Tibial nerve (tissue), 4 donors: ENCODE data around the gene FBLN2. TPM values are rescaled to one million over a fixed set of nuclear protein-coding genes. Genes with fewer than 3 reads are reported as not detected.

Source experiments
- DNase-seq, 2 donors: peaks; one replicate each; pipeline ENCODE4 v3.0.0-alpha.2; 2019; ENCODE audit warnings: low spot score in 2 of 2
- H3K27ac ChIP-seq, 4 donors: fragments of 200-600 bp; sonication (generic) in 3 of 4; one replicate each; pipeline ENCODE4 v1.5.1; 2017 to 2019; ENCODE audit warnings: mild to moderate bottlenecking in 1 of 4
- H3K27me3 ChIP-seq, 2 donors: fragments of 200-600 bp; sonication (generic) in 1 of 2; one replicate each; pipeline versions ENCODE4 v1.5.1 to v1.6.0; 2017 to 2019
- H3K36me3 ChIP-seq, 3 donors: fragments of 200-600 bp; sonication (generic); one replicate each; pipeline ENCODE4 v1.5.1; 2018 to 2019
- H3K4me1 ChIP-seq, 4 donors: fragments of 200-600 bp; sonication (generic) in 3 of 4; one replicate each; pipeline ENCODE4 v1.5.1; 2017 to 2019
- H3K4me3 ChIP-seq, 4 donors: fragments of 200-600 bp; sonication (generic) in 3 of 4; one replicate each; pipeline ENCODE4 v1.5.1; 2017 to 2019; ENCODE audit warnings: mild to moderate bottlenecking in 1 of 4, moderate library complexity in 1 of 4
- H3K9me3 ChIP-seq, 4 donors: fragments of 200-600 bp; sonication (generic) in 3 of 4; one replicate each; pipeline ENCODE4 v1.5.1; 2017 to 2019
- EP300 ChIP-seq, 2 donors: sonication (generic); formaldehyde crosslinking; IDR thresholded peaks; one replicate each; pipeline ENCODE4 v1.6.1; 2017; ENCODE audit warnings: antibody characterized with exemption in 2 of 2, mild to moderate bottlenecking in 1 of 2
- POLR2A ChIP-seq, 2 donors: fragments of 450-650 bp; IDR thresholded peaks; one replicate each; pipeline ENCODE4 v1.6.1; 2017; ENCODE audit warnings: antibody characterized with exemption in 2 of 2, mild to moderate bottlenecking in 2 of 2, moderate library complexity in 2 of 2
- WGBS, 2 donors: methylation state at CpG; one replicate each; pipeline ENCODE4 v1.1.5; 2018; 5-methylcytosine and 5-hydroxymethylcytosine counted together
- total RNA-seq, 4 donors: library from RNA; depleted of rRNA; stranded (reverse); fragments of >200 nt; gene quantifications; one replicate each; pipeline ENCODE4 v1.1.0, GENCODE V29; 2016
- TF ChIP-seq, protein P1 (sequence below), 5 experiments: fragments of 200-600 bp in 3 of 5; fragments of 450-650 bp in 2 of 5; sonication (generic) in 3 of 5; IDR thresholded peaks; one replicate each; pipeline ENCODE4 v1.5.1; 2016 to 2019; ENCODE audit warnings: antibody characterized with exemption in 5 of 5, mild to moderate bottlenecking in 3 of 5, moderate library complexity in 2 of 5

Gene FBLN2
- total RNA-seq, 4 donors from 2014 or later = 185 to 445 (median 240) TPM

DNA sequence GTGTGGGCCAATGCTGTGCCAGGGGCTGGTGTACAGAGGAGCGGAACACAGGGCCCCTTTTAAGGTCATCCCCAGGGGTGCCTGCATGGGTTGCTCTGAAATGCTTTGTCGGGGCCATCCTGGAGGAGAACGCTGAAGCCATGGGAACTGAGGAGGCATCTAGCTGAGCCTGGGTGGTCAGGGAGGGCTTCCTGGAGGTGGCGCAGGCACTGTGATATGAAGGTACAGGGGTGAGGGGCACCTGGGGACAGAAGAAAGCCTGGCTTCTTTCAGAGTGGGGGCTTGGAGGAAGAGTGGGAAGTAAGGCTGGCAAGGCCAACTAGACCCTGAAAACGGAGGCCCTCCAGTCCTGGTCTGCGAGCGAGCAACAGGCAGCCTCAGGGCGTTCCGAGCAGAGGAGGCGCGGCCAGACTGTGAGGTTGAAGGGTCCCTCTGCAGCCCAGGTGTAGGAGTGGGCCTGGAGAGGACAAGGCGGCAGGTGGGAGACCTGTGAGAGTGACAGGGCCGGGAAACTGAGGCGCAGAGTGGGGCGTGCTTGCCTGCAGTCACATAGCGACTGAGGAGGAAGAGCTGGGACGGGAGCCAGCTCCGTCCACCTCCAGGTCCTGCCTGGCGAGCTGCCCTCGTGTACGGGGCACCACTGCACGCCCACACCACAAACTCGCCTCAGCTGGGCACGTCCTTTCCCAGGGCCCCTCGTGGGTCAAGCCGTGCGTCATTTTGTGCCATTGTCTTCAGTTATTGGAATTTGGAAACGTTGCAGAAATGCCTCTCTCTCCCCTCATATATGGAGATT lies 4.1 kb downstream of the FBLN2 start:
- no peaks in the 10 kb centered on the region for H3K9me3 ChIP-seq
- peaks cover 0 to 88% (median 17%) of the 10 kb centered on the region in 4 donors for H3K4me1 ChIP-seq
- peak overlapping the region in 1 of 4 donors; percentile 11 for H3K4me3 ChIP-seq
- no peaks in the 10 kb centered on the region for H3K27me3 ChIP-seq
- H3K36me3 ChIP-seq = no peaks in the 10 kb centered on the region
- TF ChIP-seq, protein P1, sequence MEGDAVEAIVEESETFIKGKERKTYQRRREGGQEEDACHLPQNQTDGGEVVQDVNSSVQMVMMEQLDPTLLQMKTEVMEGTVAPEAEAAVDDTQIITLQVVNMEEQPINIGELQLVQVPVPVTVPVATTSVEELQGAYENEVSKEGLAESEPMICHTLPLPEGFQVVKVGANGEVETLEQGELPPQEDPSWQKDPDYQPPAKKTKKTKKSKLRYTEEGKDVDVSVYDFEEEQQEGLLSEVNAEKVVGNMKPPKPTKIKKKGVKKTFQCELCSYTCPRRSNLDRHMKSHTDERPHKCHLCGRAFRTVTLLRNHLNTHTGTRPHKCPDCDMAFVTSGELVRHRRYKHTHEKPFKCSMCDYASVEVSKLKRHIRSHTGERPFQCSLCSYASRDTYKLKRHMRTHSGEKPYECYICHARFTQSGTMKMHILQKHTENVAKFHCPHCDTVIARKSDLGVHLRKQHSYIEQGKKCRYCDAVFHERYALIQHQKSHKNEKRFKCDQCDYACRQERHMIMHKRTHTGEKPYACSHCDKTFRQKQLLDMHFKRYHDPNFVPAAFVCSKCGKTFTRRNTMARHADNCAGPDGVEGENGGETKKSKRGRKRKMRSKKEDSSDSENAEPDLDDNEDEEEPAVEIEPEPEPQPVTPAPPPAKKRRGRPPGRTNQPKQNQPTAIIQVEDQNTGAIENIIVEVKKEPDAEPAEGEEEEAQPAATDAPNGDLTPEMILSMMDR (IDR thresholded peaks at IDR 0.05) = no peak
- TF ChIP-seq EP300 (IDR thresholded peaks at IDR 0.05) = peak; percentile 35 to 86
- WGBS, 2 donors = 50 to 61% methylated on average over 27 to 28 of the region's 28 CpGs
- no peak for DNase-seq
- H3K27ac ChIP-seq = peak overlapping the region in 3 of 4 donors; percentile 18 to 82 (median 81)

DNA sequence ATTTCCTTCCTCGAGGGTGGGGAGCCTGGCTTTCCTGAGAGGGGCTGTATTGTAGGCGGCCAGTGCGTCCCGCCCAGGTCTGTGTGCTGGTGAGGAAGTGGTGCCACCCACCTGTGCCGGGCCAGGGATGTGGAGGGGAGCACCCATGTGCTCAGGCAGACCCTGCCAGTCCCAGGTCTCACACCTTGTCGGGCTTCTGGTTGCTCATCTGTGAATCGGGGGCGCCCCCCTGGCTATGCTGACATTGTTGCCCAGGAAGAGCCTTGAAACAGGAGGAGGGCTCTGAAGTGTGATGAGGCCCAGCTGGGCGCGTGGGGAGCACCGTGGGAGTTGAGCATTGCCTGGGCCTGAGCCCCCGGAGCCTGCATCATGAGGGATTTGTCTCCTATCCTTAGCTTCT lies 4.8 kb downstream of the FBLN2 start:
- Histone ChIP-seq H3K27me3 (no peaks in the 10 kb centered on the region), H3K9me3 (no peaks in the 10 kb centered on the region), H3K27ac (peak overlapping the region in 3 of 4 donors; percentile 24 to 82 (median 81)), H3K4me3 (no peak overlapping the region), H3K36me3 (no peaks in the 10 kb centered on the region), H3K4me1 (peaks cover 0 to 85% (median 14%) of the 10 kb centered on the region in 4 donors)
- TF ChIP-seq, protein P1 (IDR thresholded peaks at IDR 0.05) = no peak
- TF ChIP-seq EP300 (IDR thresholded peaks at IDR 0.05) = peak in 1 of 2 donors; percentile 2
- DNase-seq = no peak
- 57 to 60% methylated on average over 7 to 12 of the region's 12 CpGs for WGBS, 2 donors

DNA sequence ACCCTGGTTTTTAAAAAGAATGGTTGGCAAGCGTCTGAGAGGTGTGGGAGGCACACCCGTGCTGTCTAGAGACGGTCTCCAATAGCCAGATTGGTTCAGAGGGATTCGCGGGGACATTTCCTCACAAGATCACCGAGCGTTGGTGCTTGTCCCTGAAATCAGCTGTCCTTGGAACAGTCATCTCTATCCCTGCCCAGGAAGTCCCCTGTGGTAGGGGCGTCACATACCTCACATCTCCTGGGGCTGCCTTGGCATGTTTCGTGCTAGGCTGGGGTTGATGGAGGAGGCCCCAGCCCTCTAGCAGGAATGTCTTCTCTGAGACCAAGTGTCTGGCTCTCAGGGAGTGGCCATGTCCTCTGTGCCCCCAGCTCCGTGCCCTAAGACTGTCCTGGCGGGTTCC lies 6.8 kb downstream of the FBLN2 start:
- no peak for DNase-seq
- H3K9me3 ChIP-seq = no peaks in the 10 kb centered on the region
- peak overlapping the region in 2 of 4 donors; percentile 40 to 66 for H3K27ac ChIP-seq
- H3K4me3 ChIP-seq = no peak overlapping the region
- no peaks in the 10 kb centered on the region for H3K27me3 ChIP-seq
- H3K36me3 ChIP-seq = no peaks in the 10 kb centered on the region
- WGBS, 2 donors = 71 to 82% methylated on average over 9 to 11 of the region's 11 CpGs
- no peak for TF ChIP-seq EP300 (IDR thresholded peaks at IDR 0.05)
- TF ChIP-seq POLR2A (IDR thresholded peaks at IDR 0.05) = no peak
- TF ChIP-seq, protein P1 (IDR thresholded peaks at IDR 0.05) = no peak
- peaks cover 0 to 84% (median 14%) of the 10 kb centered on the region in 4 donors for H3K4me1 ChIP-seq

DNA sequence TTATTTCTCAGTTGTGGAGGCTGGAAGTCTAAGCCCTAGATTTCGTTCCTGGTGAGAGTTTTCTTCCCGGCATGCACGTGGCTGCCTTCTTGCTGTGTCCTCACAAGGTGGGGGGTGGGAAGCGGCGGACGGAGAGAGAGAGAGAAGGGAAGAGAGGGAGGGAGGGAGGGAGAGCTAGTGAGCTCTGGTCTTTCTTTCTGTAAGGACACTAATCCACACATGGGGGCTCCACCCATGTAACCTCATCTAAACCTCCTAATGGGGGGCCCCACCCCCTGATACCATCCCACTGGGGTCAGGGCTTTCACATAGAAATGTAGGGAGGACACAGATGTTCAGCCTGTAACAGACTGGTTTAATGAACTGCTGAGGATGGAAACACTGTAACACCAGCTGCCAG lies 7.3 kb downstream of the FBLN2 start:
- no peak overlapping the region for H3K4me3 ChIP-seq
- H3K9me3 ChIP-seq = no peaks in the 10 kb centered on the region
- DNase-seq = no peak
- TF ChIP-seq POLR2A (IDR thresholded peaks at IDR 0.05) = no peak
- no peak for TF ChIP-seq EP300 (IDR thresholded peaks at IDR 0.05)
- TF ChIP-seq, protein P1 (IDR thresholded peaks at IDR 0.05) = no peak
- no peaks in the 10 kb centered on the region for H3K27me3 ChIP-seq
- H3K4me1 ChIP-seq = peaks cover 0 to 84% (median 14%) of the 10 kb centered on the region in 4 donors
- WGBS, 2 donors = 41 to 48% methylated on average over 6 of the region's 6 CpGs
- peak overlapping the region in 2 of 4 donors; percentile 40 to 66 for H3K27ac ChIP-seq
- H3K36me3 ChIP-seq = no peaks in the 10 kb centered on the region

DNA sequence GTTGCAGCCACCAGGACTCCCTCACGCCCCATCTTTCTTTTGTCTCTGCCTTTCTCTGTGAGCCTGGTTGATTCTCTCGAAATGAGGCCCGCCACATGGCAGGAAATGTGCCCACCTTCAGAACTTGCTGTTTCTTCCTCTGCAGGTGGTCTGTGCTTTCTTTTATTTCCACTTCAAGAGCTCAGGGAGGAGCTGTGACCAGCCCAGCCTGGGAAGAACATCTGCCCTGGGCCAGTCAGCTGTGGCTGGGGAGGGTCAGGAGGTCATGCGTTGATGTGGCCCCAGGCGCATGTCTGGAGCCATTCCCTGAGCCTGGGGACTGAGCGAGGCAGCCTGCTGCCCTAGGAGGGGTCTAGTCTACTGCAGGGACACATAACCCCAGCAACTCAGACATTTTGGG lies 8.0 kb downstream of the FBLN2 start:
- no peak for DNase-seq
- H3K36me3 ChIP-seq = no peaks in the 10 kb centered on the region
- H3K4me3 ChIP-seq = no peak overlapping the region
- no peaks in the 10 kb centered on the region for H3K27me3 ChIP-seq
- WGBS, 2 donors = 74 to 84% methylated on average over 4 to 6 of the region's 6 CpGs
- TF ChIP-seq POLR2A (IDR thresholded peaks at IDR 0.05) (no peak), EP300 (IDR thresholded peaks at IDR 0.05) (no peak)
- TF ChIP-seq, protein P1 (IDR thresholded peaks at IDR 0.05) = no peak
- H3K9me3 ChIP-seq = no peaks in the 10 kb centered on the region
- peak overlapping the region in 2 of 4 donors; percentile 60 to 66 for H3K27ac ChIP-seq
- peaks cover 0 to 82% (median 14%) of the 10 kb centered on the region in 4 donors for H3K4me1 ChIP-seq
